A549 (cell line): ENCODE results near the gene TRIO. TPM values are rescaled to one million over a fixed set of nuclear protein-coding genes. Genes with fewer than 3 reads are reported as not detected.

Experiments
- ATAC-seq, 2 experiments: fragments of 200-7000 bp in 1 of 2; fragments of >200 bp in 1 of 2; cut with Nextera tagmentation in 1 of 2; cut with Tn5 transposase in 1 of 2; 3 replicates each; pipeline versions ENCODE4 v1.8.0 to v1.9.1; 2018 to 2020; ENCODE audit warnings: mild to moderate bottlenecking in 1 of 2, moderate library complexity in 1 of 2
- CTCF ChIA-PET: fragments of 300-600 bp; sonication (Branson Sonifier 250); formaldehyde crosslinking; extraction: SDS; loops from one replicate; lab custom pipeline; 2021; ENCODE audit warnings: antibody characterized with exemption, inconsistent platforms; lab: Yijun Ruan, JAX
- POLR2A ChIA-PET: fragments of 350-600 bp; formaldehyde crosslinking; extraction: SDS; loops from one replicate; lab custom pipeline; 2021; ENCODE audit warnings: antibody characterized with exemption, inconsistent platforms; lab: Yijun Ruan, JAX
- DNase-seq, 2 experiments: peaks; one replicate each; pipeline versions ENCODE4 v3.0.0 to v3.0.0-alpha.2; 2011 to 2016; ENCODE audit warnings: low read depth in 1 of 2, low spot score in 1 of 2
- FAIRE-seq: peaks from 2 replicates; lab custom pipeline; 2011; peaks lifted over from hg19 to GRCh38; lab: Jason Lieb, UNC
- H3K27ac ChIP-seq, 2 experiments: fragments of >200 bp; sonication (Bioruptor Twin); formaldehyde crosslinking; 3 replicates each; pipeline ENCODE4 v1.5.1; 2016 to 2017
- H3K4me1 ChIP-seq: fragments of >200 bp; sonication (Bioruptor Twin); formaldehyde crosslinking; 3 replicates; pipeline ENCODE4 v1.6.1; 2016
- H3K4me2 ChIP-seq: fragments of >200 bp; sonication (Bioruptor Twin); formaldehyde crosslinking; 3 replicates; pipeline ENCODE4 v1.6.1; 2016
- H3K4me3 ChIP-seq: fragments of >200 bp; sonication (Bioruptor Twin); formaldehyde crosslinking; 3 replicates; pipeline ENCODE4 v1.5.1; 2016
- H3K9me3 ChIP-seq: fragments of >200 bp; sonication (Bioruptor Twin); formaldehyde crosslinking; 3 replicates; pipeline ENCODE4 v1.6.1; 2016
- ATOH8 ChIP-seq: fragments of 250-450 bp; sonication (Bioruptor Pico); IDR thresholded peaks from 2 replicates; pipeline ENCODE4 v1.5.0; 2020; ENCODE audit warnings: low read depth, mild to moderate bottlenecking, moderate library complexity
- BHLHE40 ChIP-seq: IDR thresholded peaks from 2 replicates; pipeline ENCODE4 v1.6.1; 2012; ENCODE audit warnings: low read depth, low read length, inconsistent platforms
- CTCF ChIP-seq: fragments of >200 bp; sonication (Bioruptor Twin); formaldehyde crosslinking; IDR thresholded peaks from 3 replicates; pipeline ENCODE4 v1.5.1; 2016
- EHMT2 ChIP-seq: fragments of 200-600 bp; sonication (generic); IDR thresholded peaks from 2 replicates; pipeline ENCODE4 v1.6.1; 2016; ENCODE audit warnings: antibody characterized with exemption, low read depth, mild to moderate bottlenecking, moderate library complexity
- GATA3 ChIP-seq: IDR thresholded peaks from 2 replicates; pipeline ENCODE4 v1.6.1; 2012; ENCODE audit warnings: borderline replicate concordance
- HOXB13 ChIP-seq: fragments of 250-450 bp; sonication (Bioruptor Pico); IDR thresholded peaks from 2 replicates; pipeline ENCODE4 v1.5.0; 2020; ENCODE audit warnings: low read depth, mild to moderate bottlenecking, moderate library complexity
- HOXB5 ChIP-seq: fragments of 250-450 bp; sonication (Bioruptor Pico); IDR thresholded peaks from 2 replicates; pipeline ENCODE4 v1.5.0; 2020; ENCODE audit warnings: mild to moderate bottlenecking, moderate library complexity
- MAFK ChIP-seq: fragments of 450-650 bp; IDR thresholded peaks from 2 replicates; pipeline ENCODE4 v1.6.1; 2014; ENCODE audit not compliant: partially characterized antibody
- MYC ChIP-seq: IDR thresholded peaks from 2 replicates; pipeline ENCODE4 v1.6.1; 2012; ENCODE audit warnings: mild to moderate bottlenecking, inconsistent platforms, low read length, improper control_type of control experiment, borderline replicate concordance
- NR3C1 ChIP-seq: fragments of >200 bp; sonication (Bioruptor Twin); formaldehyde crosslinking; IDR thresholded peaks from 3 replicates; pipeline ENCODE4 v1.6.1; 2017
- PBX3 ChIP-seq: IDR thresholded peaks from 2 replicates; pipeline ENCODE4 v1.6.1; 2012
- RAD21 ChIP-seq, 2 experiments: fragments of >200 bp in 1 of 2; sonication (Bioruptor Twin) in 1 of 2; formaldehyde crosslinking in 1 of 2; IDR thresholded peaks in 1 of 2; conservative IDR thresholded peaks in 1 of 2; 2 replicates in 1 of 2; 3 replicates in 1 of 2; pipeline ENCODE4 v1.6.1; 2012 to 2018; ENCODE audit warnings: inconsistent platforms in 1 of 2
- REST ChIP-seq: fragments of 200-600 bp; sonication (generic); IDR thresholded peaks from 2 replicates; pipeline ENCODE4 v1.6.1; 2016; ENCODE audit warnings: antibody characterized with exemption, mild to moderate bottlenecking, moderate library complexity
- SMC3 ChIP-seq: fragments of >200 bp; sonication (Bioruptor Twin); formaldehyde crosslinking; IDR thresholded peaks from 3 replicates; pipeline ENCODE4 v1.6.1; 2018; ENCODE audit warnings: inconsistent platforms
- SREBF2 ChIP-seq: fragments of 450-650 bp; IDR thresholded peaks from 2 replicates; pipeline ENCODE4 v1.6.1; 2014; ENCODE audit warnings: mild to moderate bottlenecking, moderate library complexity
- WGBS: methylation state at CpG from one replicate; pipeline ENCODE4 v1.1.6; 2017; ENCODE audit errors: missing lambda C conversion rate; 5-methylcytosine and 5-hydroxymethylcytosine counted together
- polyA plus RNA-seq, 4 experiments: library from polyadenylated mRNA; depleted of rRNA in 3 of 4; stranded (reverse); fragments of >200 nt; fragmentation: RNase III in 1 of 4; extraction: RNeasy Plus Mini Kit Qiagen cat#74134 plus additional on column Dnase treatment in 1 of 4; gene quantifications; 2 replicates in 3 of 4; 3 replicates in 1 of 4; pipeline ENCODE4 v1.2.3, GENCODE V29; 2011 to 2017

Gene TRIO
- polyA plus RNA-seq, 2 of the 4 experiments (the other 2 are of a cell fraction): 47.5 to 79.0 TPM

- Histone ChIP-seq H3K4me3 (no peak overlapping the region), H3K4me2 (peak overlapping the region; percentile 18), H3K27ac (peak overlapping the region; percentile 10 to 63; a peak in 4 of 6 replicates), H3K9me3 (no peaks in the 10 kb centered on the region), H3K4me1 (peaks cover 23% of the 10 kb centered on the region)
- CTCF ChIA-PET: interaction anchor here (0.7 to 2.3 kb wide), 9 partner anchors 9 to 301 kb away, joined by 3 to 10 read pairs (median 3); no protein-coding TSS in a partner anchor
- ATAC-seq (peak in 1 of 2 experiments; percentile 68; a peak in 2 of 6 replicates), DNase-seq (no peak), FAIRE-seq (no peak)
- WGBS: 89% methylated on average over 9 of the region's 9 CpGs
- POLR2A ChIA-PET: no interaction called here
- TF ChIP-seq MAFK: peak; percentile 30
- peak; percentile 19 to 27; a peak in 1 of 5 replicates for TF ChIP-seq RAD21 (conservative IDR thresholded peaks at IDR 0.05 in 1 of 2, IDR thresholded peaks at IDR 0.05 in 1 of 2)
- no peak for TF ChIP-seq BHLHE40
- TF ChIP-seq CTCF: 0 out of 3 replicates have a peak, but pooled peaks have one; percentile 19
- no peak for TF ChIP-seq PBX3
Measured at GRCh38 chr5:14277385-14278320, 134.5 kb downstream of the TRIO start.

GRCh38 chr5:14280294-14280854 is 137.2 kb downstream of the TRIO start:
- no peaks in the 10 kb centered on the region for H3K9me3 ChIP-seq
- FAIRE-seq (no peak), DNase-seq (no peak), ATAC-seq (no peak)
- CTCF ChIA-PET: interaction anchor here (1.0 to 2.9 kb wide), 4 partner anchors 8 to 172 kb away, joined by 3 to 19 read pairs (median 3); no protein-coding TSS in a partner anchor
- no peak overlapping the region for H3K27ac ChIP-seq
- WGBS: 88% methylated on average over 11 of the region's 11 CpGs
- POLR2A ChIA-PET: no interaction called here
- H3K4me1 ChIP-seq: peaks cover 14% of the 10 kb centered on the region
- TF ChIP-seq SMC3 (no peak), GATA3 (no peak)
- no peak overlapping the region for H3K4me2 ChIP-seq
- H3K4me3 ChIP-seq: no peak overlapping the region

GRCh38 chr5:14281746-14282181 is 138.6 kb downstream of the TRIO start:
- Histone ChIP-seq H3K4me1 (peaks cover 14% of the 10 kb centered on the region), H3K4me3 (no peak overlapping the region), H3K4me2 (no peak overlapping the region), H3K9me3 (no peaks in the 10 kb centered on the region), H3K27ac (no peak overlapping the region)
- TF ChIP-seq SREBF2: no peak
- no peak for TF ChIP-seq HOXB13 (CRISPR knock-in tag)
- no peak for TF ChIP-seq EHMT2
- no peak for TF ChIP-seq NR3C1
- no peak for TF ChIP-seq REST
- TF ChIP-seq MYC: no peak
- no peak for TF ChIP-seq ATOH8 (CRISPR knock-in tag)
- no peak for TF ChIP-seq SMC3
- no peak for TF ChIP-seq GATA3
- TF ChIP-seq HOXB5 (CRISPR knock-in tag): no peak
- DNase-seq (no peak), FAIRE-seq (no peak), ATAC-seq (no peak)
- CTCF ChIA-PET: interaction anchor here (0.9 to 1.7 kb wide), 2 partner anchors 11 to 294 kb away, joined by 4 read pairs; no protein-coding TSS in a partner anchor
- POLR2A ChIA-PET: no interaction called here
- 84% methylated on average over 3 of the region's 3 CpGs for WGBS
